Vagina (tissue), 2 donors: Measurements from ENCODE around the gene MARCHF3. TPM values are rescaled to one million over a fixed set of nuclear protein-coding genes. Genes with fewer than 3 reads are reported as not detected.

Experiments
- DNase-seq, 2 donors: peaks; one replicate each; pipeline ENCODE4 v3.0.0-alpha.2; 2017; ENCODE audit errors: extremely low spot score in 2 of 2
- H3K27ac ChIP-seq: fragments of 200-600 bp; sonication (generic); one replicate; pipeline ENCODE4 v1.5.1; 2019
- H3K27me3 ChIP-seq: fragments of 200-600 bp; sonication (generic); one replicate; pipeline ENCODE4 v1.5.1; 2019
- H3K36me3 ChIP-seq, 2 donors: fragments of 200-600 bp; sonication (generic); one replicate each; pipeline ENCODE4 v1.5.1; 2017 to 2019
- H3K4me1 ChIP-seq: fragments of 200-600 bp; sonication (generic); one replicate; pipeline ENCODE4 v1.5.1; 2019
- H3K4me3 ChIP-seq, 2 donors: fragments of 200-600 bp; sonication (generic); 1 replicate in 1 of 2; 2 replicates in 1 of 2; pipeline ENCODE4 v1.5.1; 2016 to 2019
- H3K9me3 ChIP-seq: fragments of 200-600 bp; sonication (generic); one replicate; pipeline ENCODE4 v1.5.1; 2019
- CTCF ChIP-seq, 3 experiments: fragments of 450-650 bp in 2 of 3; fragments of 200-600 bp in 1 of 3; sonication (generic) in 1 of 3; IDR thresholded peaks; one replicate each; pipeline ENCODE4 v1.5.1; 2017 to 2019; ENCODE audit warnings: antibody characterized with exemption in 3 of 3, mild to moderate bottlenecking in 2 of 3, moderate library complexity in 2 of 3
- POLR2A ChIP-seq, 2 donors: fragments of 450-650 bp; IDR thresholded peaks; one replicate each; pipeline ENCODE4 v1.6.1; 2017; ENCODE audit warnings: antibody characterized with exemption in 2 of 2, mild to moderate bottlenecking in 2 of 2, moderate library complexity in 2 of 2
- POLR2AphosphoS5 ChIP-seq, 2 donors: sonication (generic); formaldehyde crosslinking; IDR thresholded peaks; one replicate each; pipeline ENCODE4 v1.9.0; 2017; ENCODE audit warnings: antibody characterized with exemption in 2 of 2, mild to moderate bottlenecking in 2 of 2, low read depth in 1 of 2; ENCODE audit not compliant: insufficient read depth in 1 of 2
- intact Hi-C: fragments of 100-400 bp; cut with DNase I; formaldehyde crosslinking; loops from one replicate; pipeline ENCODE4 v1.15.1; 2023
- total RNA-seq: library from RNA; depleted of rRNA; stranded (reverse); fragments of >200 nt; gene quantifications from one replicate; pipeline ENCODE4 v1.2.3, GENCODE V29; 2016

Gene MARCHF3
- total RNA-seq, 1 donor from 2014 or later: 2.0 TPM

- Histone ChIP-seq H3K27me3 (no peaks in the 10 kb centered on the region), H3K36me3 (no peaks in the 10 kb centered on the region), H3K9me3 (no peaks in the 10 kb centered on the region), H3K4me3 (no peak overlapping the region), H3K4me1 (no peaks in the 10 kb centered on the region), H3K27ac (no peak overlapping the region)
- TF ChIP-seq POLR2A (IDR thresholded peaks at IDR 0.05) (no peak), CTCF (IDR thresholded peaks at IDR 0.05) (no peak), POLR2AphosphoS5 (IDR thresholded peaks at IDR 0.05; ENCODE audit: insufficient read depth in 1 of 2, low read depth in 1 of 2) (no peak)
- no peak for DNase-seq
- intact Hi-C loops: no loop called here
These were observed 34.0 kb upstream of the MARCHF3 start for GRCh38 chr5:127064253-127064840.

GRCh38 chr5:127063257-127063913 lies 33.0 kb upstream of the MARCHF3 start:
- Histone ChIP-seq H3K4me1 (no peaks in the 10 kb centered on the region), H3K9me3 (no peaks in the 10 kb centered on the region), H3K27ac (no peak overlapping the region), H3K4me3 (no peak overlapping the region), H3K36me3 (no peaks in the 10 kb centered on the region), H3K27me3 (no peaks in the 10 kb centered on the region)
- no peak for DNase-seq
- TF ChIP-seq POLR2AphosphoS5 (IDR thresholded peaks at IDR 0.05; ENCODE audit: insufficient read depth in 1 of 2, low read depth in 1 of 2) (no peak), CTCF (IDR thresholded peaks at IDR 0.05) (no peak), POLR2A (IDR thresholded peaks at IDR 0.05) (no peak)
- intact Hi-C loops: no loop called here

- Histone ChIP-seq H3K27me3 (no peaks in the 10 kb centered on the region), H3K4me3 (no peak overlapping the region), H3K4me1 (no peaks in the 10 kb centered on the region), H3K36me3 (no peaks in the 10 kb centered on the region), H3K27ac (no peak overlapping the region), H3K9me3 (no peaks in the 10 kb centered on the region)
- DNase-seq: no peak
- intact Hi-C loops: no loop called here
- TF ChIP-seq POLR2A (IDR thresholded peaks at IDR 0.05) (no peak), POLR2AphosphoS5 (IDR thresholded peaks at IDR 0.05; ENCODE audit: insufficient read depth in 1 of 2, low read depth in 1 of 2) (no peak), CTCF (IDR thresholded peaks at IDR 0.05) (no peak)
These were observed 31.6 kb upstream of the MARCHF3 start for GRCh38 chr5:127061956-127062355.

GRCh38 chr5:127061537-127061936 lies 31.2 kb upstream of the MARCHF3 start:
- no peaks in the 10 kb centered on the region for H3K36me3 ChIP-seq
- intact Hi-C loops: no loop called here
- no peaks in the 10 kb centered on the region for H3K4me1 ChIP-seq
- no peak for TF ChIP-seq POLR2AphosphoS5 (IDR thresholded peaks at IDR 0.05; ENCODE audit: insufficient read depth in 1 of 2, low read depth in 1 of 2)
- TF ChIP-seq CTCF (IDR thresholded peaks at IDR 0.05): no peak
- TF ChIP-seq POLR2A (IDR thresholded peaks at IDR 0.05): no peak
- H3K27ac ChIP-seq: no peak overlapping the region
- no peak for DNase-seq
- H3K4me3 ChIP-seq: no peak overlapping the region
- no peaks in the 10 kb centered on the region for H3K27me3 ChIP-seq
- no peaks in the 10 kb centered on the region for H3K9me3 ChIP-seq

GRCh38 chr5:127060470-127060985 lies 30.2 kb upstream of the MARCHF3 start:
- no peaks in the 10 kb centered on the region for H3K4me1 ChIP-seq
- H3K27ac ChIP-seq: no peak overlapping the region
- H3K9me3 ChIP-seq: no peaks in the 10 kb centered on the region
- no peaks in the 10 kb centered on the region for H3K36me3 ChIP-seq
- intact Hi-C loops: no loop called here
- no peaks in the 10 kb centered on the region for H3K27me3 ChIP-seq
- no peak overlapping the region for H3K4me3 ChIP-seq
- no peak for DNase-seq
- no peak for TF ChIP-seq POLR2AphosphoS5 (IDR thresholded peaks at IDR 0.05; ENCODE audit: insufficient read depth in 1 of 2, low read depth in 1 of 2)
- no peak for TF ChIP-seq POLR2A (IDR thresholded peaks at IDR 0.05)
- no peak for TF ChIP-seq CTCF (IDR thresholded peaks at IDR 0.05)
